OCI-LY7 (cell line): ENCODE measurements around the gene ANKRD34A.

Experiments used
- CTCF ChIP-seq: fragments of 200-600 bp; sonication (generic); conservative IDR thresholded peaks from 2 replicates; pipeline ENCODE4 v1.5.1; 2014; ENCODE audit warnings: mild to moderate bottlenecking, antibody characterized with exemption, low read length, moderate library complexity, mixed read lengths
- EZH2phosphoT487 ChIP-seq: fragments of 200-600 bp; sonication (generic); IDR thresholded peaks from 2 replicates; pipeline ENCODE4 v1.6.1; 2018; ENCODE audit warnings: low read depth, borderline replicate concordance, mild to moderate bottlenecking, mixed run types, antibody characterized with exemption, low read length, moderate library complexity, mixed read lengths

- TF ChIP-seq CTCF (no peak), EZH2phosphoT487 (no peak)
Measured at GRCh38 chr1:145991735-145992412, 27.5 kb upstream of the ANKRD34A start.
